ENCODE results near the gene BCL11A. TPM values are rescaled to one million over a fixed set of nuclear protein-coding genes. Genes with fewer than 3 reads are reported as not detected.

BCL11A gene
- total RNA-seq, 2 experiments from 2014 or later: 2.3 to 3.3 TPM

GRCh38 chr2:60456115-60456770, 97.2 kb downstream of the BCL11A start:
- ChIA-PET POLR2A (no interaction called here), CTCF (no interaction called here)
- Histone ChIP-seq H3K27ac (ENCODE audit: low read depth in 1 of 2, low read length in 2 of 2) (no peak overlapping the region), H3K9me3 (ENCODE audit: control insufficient read depth in 1 of 2, insufficient read depth in 1 of 2, low read length in 2 of 2) (peaks cover 0 to 7% of the 10 kb centered on the region in 2 experiments), H3K36me3 (ENCODE audit: insufficient read depth, low read length) (no peaks in the 10 kb centered on the region), H3K27me3 (ENCODE audit: control insufficient read depth in 1 of 2, insufficient read depth in 2 of 2, low read length in 2 of 2) (no peaks in the 10 kb centered on the region), H3K4me1 (ENCODE audit: insufficient read depth, low read length) (no peaks in the 10 kb centered on the region), H3K4me3 (ENCODE audit: low read length) (no peak overlapping the region)
- Mint-ChIP-seq H3K36me3 (ENCODE audit: low read depth) (no peaks in the 10 kb centered on the region), H3K27me3 (no peaks in the 10 kb centered on the region), H3K27ac (no peak overlapping the region), H3K9me3 (no peaks in the 10 kb centered on the region), H3K4me1 (ENCODE audit: low read depth) (peaks cover 5% of the 10 kb centered on the region), H3K4me3 (no peak overlapping the region)
- ATAC-seq (ENCODE audit: poor library complexity) (no peak), DNase-seq (no peak)
- intact Hi-C loops (cut with DNase I, micrococcal nuclease): no loop called here
- TF ChIP-seq CTCF (IDR thresholded peaks at IDR 0.05): no peak

- ATAC-seq (ENCODE audit: poor library complexity): no peak
- H3K4me1 Mint-ChIP-seq (ENCODE audit: low read depth): peaks cover 9% of the 10 kb centered on the region
Measured at GRCh38 chr2:60453872-60454271, 99.6 kb downstream of the BCL11A start.

GRCh38 chr2:60453301-60453700, 100.2 kb downstream of the BCL11A start:
- ChIA-PET CTCF (no interaction called here), POLR2A (no interaction called here)
- H3K27ac ChIP-seq (ENCODE audit: low read depth in 1 of 2, low read length in 2 of 2): no peak overlapping the region
- no peaks in the 10 kb centered on the region for H3K36me3 ChIP-seq (ENCODE audit: insufficient read depth, low read length)
- Mint-ChIP-seq H3K4me3 (no peak overlapping the region), H3K4me1 (ENCODE audit: low read depth) (peaks cover 9% of the 10 kb centered on the region), H3K27me3 (no peaks in the 10 kb centered on the region), H3K36me3 (ENCODE audit: low read depth) (no peaks in the 10 kb centered on the region), H3K27ac (no peak overlapping the region), H3K9me3 (no peaks in the 10 kb centered on the region)
- H3K4me3 ChIP-seq (ENCODE audit: low read length): no peak overlapping the region
- ATAC-seq (ENCODE audit: poor library complexity) (no peak), DNase-seq (no peak)
- TF ChIP-seq CTCF (IDR thresholded peaks at IDR 0.05): no peak
- no peaks in the 10 kb centered on the region for H3K4me1 ChIP-seq (ENCODE audit: insufficient read depth, low read length)
- intact Hi-C loops (cut with DNase I, micrococcal nuclease): no loop called here
- no peaks in the 10 kb centered on the region for H3K27me3 ChIP-seq (ENCODE audit: control insufficient read depth in 1 of 2, insufficient read depth in 2 of 2, low read length in 2 of 2)
- no peaks in the 10 kb centered on the region for H3K9me3 ChIP-seq (ENCODE audit: control insufficient read depth in 1 of 2, insufficient read depth in 1 of 2, low read length in 2 of 2)

More at GRCh38 chr2:60453872-60454271, 99.6 kb downstream of the BCL11A start:
- Mint-ChIP-seq H3K27me3 (no peaks in the 10 kb centered on the region), H3K27ac (no peak overlapping the region), H3K36me3 (ENCODE audit: low read depth) (no peaks in the 10 kb centered on the region), H3K4me3 (no peak overlapping the region), H3K9me3 (no peaks in the 10 kb centered on the region)
- intact Hi-C loops (cut with DNase I, micrococcal nuclease): no loop called here
- Histone ChIP-seq H3K36me3 (ENCODE audit: insufficient read depth, low read length) (no peaks in the 10 kb centered on the region), H3K9me3 (ENCODE audit: control insufficient read depth in 1 of 2, insufficient read depth in 1 of 2, low read length in 2 of 2) (no peaks in the 10 kb centered on the region), H3K27ac (ENCODE audit: low read depth in 1 of 2, low read length in 2 of 2) (no peak overlapping the region), H3K27me3 (ENCODE audit: control insufficient read depth in 1 of 2, insufficient read depth in 2 of 2, low read length in 2 of 2) (no peaks in the 10 kb centered on the region), H3K4me1 (ENCODE audit: insufficient read depth, low read length) (no peaks in the 10 kb centered on the region), H3K4me3 (ENCODE audit: low read length) (no peak overlapping the region)
- POLR2A ChIA-PET: no interaction called here
- no peak for TF ChIP-seq CTCF (IDR thresholded peaks at IDR 0.05)
- CTCF ChIA-PET: no interaction called here
- no peak for DNase-seq

All from CD4-positive, alpha-beta T cell (primary cell).